Measurements from ENCODE around the gene ITM2C.

GRCh38 chr2:230829959-230830358, 34.8 kb upstream of the ITM2C start:
- TF ChIP-seq GATA2 (IDR thresholded peaks at IDR 0.05; ENCODE audit: low read depth, low read length) (no peak), GATA3 (IDR thresholded peaks at IDR 0.05; ENCODE audit: low read depth, low read length) (no peak)

Data from SH-SY5Y (cell line).